HL-60 (cell line): ENCODE data around the gene DHX35.

Experiments
- DNase-seq, 2 experiments: peaks; one replicate each; pipeline ENCODE4 v3.0.0-alpha.2; 2010 to 2020; ENCODE audit warnings: low read depth in 1 of 2, low spot score in 1 of 2
- H3K27ac ChIP-seq: fragments of 250-450 bp; sonication (Bioruptor Pico); replicated peaks from 2 replicates; pipeline ENCODE4 v1.5.1; 2020; ENCODE audit warnings: mild to moderate bottlenecking, moderate library complexity
- H3K27me3 ChIP-seq: fragments of 250-450 bp; sonication (Bioruptor Pico); 2 replicates; pipeline ENCODE4 v1.5.1; 2021; ENCODE audit warnings: mild to moderate bottlenecking, moderate library complexity; ENCODE audit not compliant: insufficient read depth, poor library complexity, severe bottlenecking
- H3K4me3 ChIP-seq: replicated peaks from 2 replicates; pipeline ENCODE4 v1.5.1; 2011; ENCODE audit warnings: mild to moderate bottlenecking, control low read depth, low read length; ENCODE audit not compliant: insufficient read depth
- GABPA ChIP-seq: IDR thresholded peaks from 2 replicates; pipeline ENCODE4 v1.6.1; 2012; ENCODE audit warnings: low read depth
- POLR2AphosphoS5 ChIP-seq: IDR thresholded peaks from 2 replicates; pipeline ENCODE4 v1.6.1; 2012; ENCODE audit warnings: low read depth
- SPI1 ChIP-seq: IDR thresholded peaks from 2 replicates; pipeline ENCODE4 v1.6.1; 2012; ENCODE audit warnings: low read depth, mild to moderate bottlenecking, borderline replicate concordance
- TF ChIP-seq, protein P1 (sequence below): IDR thresholded peaks from one replicate; pipeline ENCODE4 v1.5.1; 2011; ENCODE audit warnings: low read length, control low read depth, inconsistent platforms; ENCODE audit not compliant: insufficient read depth
- TF ChIP-seq, protein P2 (sequence below): IDR thresholded peaks from 2 replicates; pipeline ENCODE4 v1.6.1; 2012; ENCODE audit warnings: low read depth; ENCODE audit not compliant: insufficient replicate concordance

The DHX35 gene

DNA sequence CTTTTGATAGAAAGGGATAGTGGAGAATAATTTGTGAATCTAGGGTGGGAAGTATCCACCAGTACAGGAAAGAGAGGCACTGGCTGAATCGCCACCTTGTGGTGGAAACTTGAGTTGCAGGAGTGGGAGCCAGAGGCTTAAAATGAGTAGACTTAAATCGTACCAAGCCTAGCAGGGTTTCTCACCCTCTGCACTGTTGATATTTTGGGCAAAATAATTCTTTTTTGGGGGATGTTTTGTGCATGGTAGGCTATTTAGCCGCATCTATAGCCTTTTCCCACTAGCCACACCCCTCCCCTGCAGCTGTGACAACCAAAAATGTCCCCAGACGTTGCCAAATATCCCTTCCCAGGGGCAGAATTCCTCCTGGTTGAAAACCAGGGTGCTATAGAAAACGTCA, 119.1 kb downstream of the DHX35 start:
- TF ChIP-seq SPI1: no peak
- TF ChIP-seq, protein P1, sequence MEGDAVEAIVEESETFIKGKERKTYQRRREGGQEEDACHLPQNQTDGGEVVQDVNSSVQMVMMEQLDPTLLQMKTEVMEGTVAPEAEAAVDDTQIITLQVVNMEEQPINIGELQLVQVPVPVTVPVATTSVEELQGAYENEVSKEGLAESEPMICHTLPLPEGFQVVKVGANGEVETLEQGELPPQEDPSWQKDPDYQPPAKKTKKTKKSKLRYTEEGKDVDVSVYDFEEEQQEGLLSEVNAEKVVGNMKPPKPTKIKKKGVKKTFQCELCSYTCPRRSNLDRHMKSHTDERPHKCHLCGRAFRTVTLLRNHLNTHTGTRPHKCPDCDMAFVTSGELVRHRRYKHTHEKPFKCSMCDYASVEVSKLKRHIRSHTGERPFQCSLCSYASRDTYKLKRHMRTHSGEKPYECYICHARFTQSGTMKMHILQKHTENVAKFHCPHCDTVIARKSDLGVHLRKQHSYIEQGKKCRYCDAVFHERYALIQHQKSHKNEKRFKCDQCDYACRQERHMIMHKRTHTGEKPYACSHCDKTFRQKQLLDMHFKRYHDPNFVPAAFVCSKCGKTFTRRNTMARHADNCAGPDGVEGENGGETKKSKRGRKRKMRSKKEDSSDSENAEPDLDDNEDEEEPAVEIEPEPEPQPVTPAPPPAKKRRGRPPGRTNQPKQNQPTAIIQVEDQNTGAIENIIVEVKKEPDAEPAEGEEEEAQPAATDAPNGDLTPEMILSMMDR: peak; percentile 95
- DNase-seq: peak; percentile 23 to 71
- Histone ChIP-seq H3K4me3 (no peak overlapping the region), H3K27me3 (peaks cover 2% of the 10 kb centered on the region), H3K27ac (no peak overlapping the region)

DNA sequence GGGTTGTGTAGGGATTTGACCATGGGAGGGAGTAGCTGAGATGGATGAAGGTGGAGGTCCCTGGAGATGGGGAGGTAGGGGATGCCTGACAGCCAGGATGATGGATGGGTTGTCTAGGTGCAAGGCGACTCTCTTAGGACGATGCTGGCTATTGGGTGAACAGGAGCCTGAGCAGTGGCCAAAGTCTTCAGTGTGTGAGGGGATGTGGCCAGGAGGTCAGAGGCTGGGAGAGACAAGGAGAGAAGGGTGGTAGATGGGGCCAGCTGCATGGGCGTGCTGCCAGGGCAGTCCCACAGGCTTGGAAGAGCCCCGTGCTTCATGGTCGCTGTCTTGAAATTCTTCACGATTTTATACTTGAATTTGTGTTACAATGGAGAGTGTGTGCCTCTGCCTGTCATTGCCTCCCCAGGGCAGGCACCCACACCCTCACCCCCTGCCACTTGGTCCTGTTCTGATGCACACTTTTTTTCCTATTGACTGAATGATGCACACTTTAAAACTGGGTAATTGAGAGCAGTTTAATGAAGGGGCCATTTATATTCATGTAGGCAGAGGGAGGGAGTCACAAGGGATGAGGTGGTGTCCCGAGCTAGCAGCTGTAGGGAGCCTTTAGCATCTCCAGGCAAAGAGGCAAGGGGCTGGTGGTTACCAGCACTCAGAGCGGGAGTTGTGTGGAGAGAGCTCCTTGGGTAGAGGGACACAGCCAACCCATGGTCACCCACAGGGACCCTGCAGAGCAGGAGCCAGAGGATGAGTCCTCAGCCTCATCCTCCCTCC, 120.7 kb downstream of the DHX35 start:
- Histone ChIP-seq H3K4me3 (no peak overlapping the region), H3K27me3 (peaks cover 2% of the 10 kb centered on the region), H3K27ac (no peak overlapping the region)
- TF ChIP-seq, protein P1: no peak
- TF ChIP-seq POLR2AphosphoS5 (no peak), GABPA (no peak), SPI1 (no peak)
- TF ChIP-seq, protein P2, sequence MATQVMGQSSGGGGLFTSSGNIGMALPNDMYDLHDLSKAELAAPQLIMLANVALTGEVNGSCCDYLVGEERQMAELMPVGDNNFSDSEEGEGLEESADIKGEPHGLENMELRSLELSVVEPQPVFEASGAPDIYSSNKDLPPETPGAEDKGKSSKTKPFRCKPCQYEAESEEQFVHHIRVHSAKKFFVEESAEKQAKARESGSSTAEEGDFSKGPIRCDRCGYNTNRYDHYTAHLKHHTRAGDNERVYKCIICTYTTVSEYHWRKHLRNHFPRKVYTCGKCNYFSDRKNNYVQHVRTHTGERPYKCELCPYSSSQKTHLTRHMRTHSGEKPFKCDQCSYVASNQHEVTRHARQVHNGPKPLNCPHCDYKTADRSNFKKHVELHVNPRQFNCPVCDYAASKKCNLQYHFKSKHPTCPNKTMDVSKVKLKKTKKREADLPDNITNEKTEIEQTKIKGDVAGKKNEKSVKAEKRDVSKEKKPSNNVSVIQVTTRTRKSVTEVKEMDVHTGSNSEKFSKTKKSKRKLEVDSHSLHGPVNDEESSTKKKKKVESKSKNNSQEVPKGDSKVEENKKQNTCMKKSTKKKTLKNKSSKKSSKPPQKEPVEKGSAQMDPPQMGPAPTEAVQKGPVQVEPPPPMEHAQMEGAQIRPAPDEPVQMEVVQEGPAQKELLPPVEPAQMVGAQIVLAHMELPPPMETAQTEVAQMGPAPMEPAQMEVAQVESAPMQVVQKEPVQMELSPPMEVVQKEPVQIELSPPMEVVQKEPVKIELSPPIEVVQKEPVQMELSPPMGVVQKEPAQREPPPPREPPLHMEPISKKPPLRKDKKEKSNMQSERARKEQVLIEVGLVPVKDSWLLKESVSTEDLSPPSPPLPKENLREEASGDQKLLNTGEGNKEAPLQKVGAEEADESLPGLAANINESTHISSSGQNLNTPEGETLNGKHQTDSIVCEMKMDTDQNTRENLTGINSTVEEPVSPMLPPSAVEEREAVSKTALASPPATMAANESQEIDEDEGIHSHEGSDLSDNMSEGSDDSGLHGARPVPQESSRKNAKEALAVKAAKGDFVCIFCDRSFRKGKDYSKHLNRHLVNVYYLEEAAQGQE: no peak
- no peak for DNase-seq

DNA sequence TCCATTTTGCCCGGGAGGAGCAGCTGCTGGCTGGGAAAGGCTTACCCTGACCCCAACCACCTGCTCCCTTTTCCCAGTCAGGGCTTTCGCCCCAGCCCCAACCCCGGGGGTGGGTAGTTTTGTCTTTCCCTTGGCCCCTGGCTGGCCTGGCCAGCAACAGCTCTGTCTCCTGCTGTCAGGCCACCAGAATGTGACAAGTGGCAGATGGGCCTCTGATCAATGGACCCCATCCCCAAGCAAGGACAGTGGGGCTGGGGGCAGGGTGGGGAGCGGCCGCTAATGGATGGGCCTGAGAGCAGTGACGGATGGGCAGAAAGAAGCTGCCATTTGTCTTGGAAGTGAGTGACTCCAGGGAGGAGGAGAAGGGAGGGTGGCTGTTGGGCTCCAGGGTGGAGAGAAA, 121.6 kb downstream of the DHX35 start:
- Histone ChIP-seq H3K27me3 (peaks cover 2% of the 10 kb centered on the region), H3K4me3 (no peak overlapping the region), H3K27ac (no peak overlapping the region)
- TF ChIP-seq, protein P1: no peak
- TF ChIP-seq, protein P2: no peak
- no peak for TF ChIP-seq GABPA
- TF ChIP-seq SPI1: no peak
- TF ChIP-seq POLR2AphosphoS5: no peak
- DNase-seq: no peak

DNA sequence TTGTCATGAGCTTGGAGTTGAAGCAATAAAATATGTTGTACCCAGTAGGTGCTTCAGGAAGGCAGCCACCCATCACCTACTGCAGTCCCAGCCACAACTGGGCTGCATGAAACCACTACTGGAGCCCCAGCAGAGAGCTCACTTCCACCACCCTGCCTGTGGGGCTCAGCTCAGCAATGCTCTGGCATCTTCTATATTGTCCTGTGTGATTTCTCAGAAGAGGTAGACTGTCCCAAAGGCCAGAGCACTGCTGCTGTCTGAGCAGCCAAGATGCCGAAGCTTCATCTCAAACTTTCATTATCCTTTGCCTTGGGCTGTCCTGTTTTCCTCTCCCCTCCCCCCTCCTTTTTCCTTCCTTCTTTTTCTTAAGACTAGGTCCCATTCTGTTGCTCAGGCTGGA, 126.9 kb downstream of the DHX35 start:
- H3K4me3 ChIP-seq: no peak overlapping the region
- TF ChIP-seq, protein P1: no peak
- TF ChIP-seq, protein P2: no peak
- TF ChIP-seq GABPA: no peak
- no peak for TF ChIP-seq SPI1
- no peak overlapping the region for H3K27ac ChIP-seq
- no peak for DNase-seq
- no peaks in the 10 kb centered on the region for H3K27me3 ChIP-seq
